OCI-LY1 (cell line): ENCODE data around the gene TPM1.

Source experiments
- H2AFZ ChIP-seq: fragments of 200-600 bp; sonication (generic), shearing (Covaris generic); 2 replicates; pipeline ENCODE4 v1.6.0; 2014; ENCODE audit warnings: antibody characterized with exemption, mild to moderate bottlenecking, low read length
- H3F3A ChIP-seq: fragments of 200-600 bp; sonication (generic), shearing (Covaris generic); 2 replicates; pipeline ENCODE4 v1.6.0; 2014; ENCODE audit warnings: mild to moderate bottlenecking, antibody characterized with exemption, low read length, moderate library complexity; ENCODE audit not compliant: insufficient read depth
- H3K27ac ChIP-seq: fragments of 200-600 bp; sonication (generic); 2 replicates; pipeline ENCODE4 v1.5.1; 2014; ENCODE audit warnings: low read length, mixed run types, mild to moderate bottlenecking, low read depth; ENCODE audit not compliant: poor library complexity, severe bottlenecking
- H3K27me3 ChIP-seq: fragments of 200-600 bp; sonication (generic); 2 replicates; pipeline ENCODE4 v1.6.0; 2014; ENCODE audit warnings: antibody characterized with exemption, mild to moderate bottlenecking, low read length, moderate library complexity; ENCODE audit not compliant: insufficient read depth
- H3K36me3 ChIP-seq: fragments of 200-600 bp; sonication (generic); 2 replicates; pipeline ENCODE4 v1.6.1; 2014; ENCODE audit warnings: mild to moderate bottlenecking, antibody characterized with exemption, low read length, moderate library complexity, mixed read lengths; ENCODE audit not compliant: insufficient read depth
- H3K4me1 ChIP-seq: fragments of 200-600 bp; sonication (generic); 2 replicates; pipeline ENCODE4 v1.5.1; 2014; ENCODE audit warnings: mild to moderate bottlenecking, low read length, moderate library complexity; ENCODE audit not compliant: insufficient read depth, severe bottlenecking
- H3K4me2 ChIP-seq: fragments of 200-600 bp; sonication (generic), shearing (Covaris generic); 2 replicates; pipeline ENCODE4 v1.6.1; 2014; ENCODE audit warnings: low read length
- H3K4me3 ChIP-seq: fragments of 200-600 bp; sonication (generic); 2 replicates; pipeline ENCODE4 v1.5.1; 2014; ENCODE audit warnings: low read length, low read depth, mild to moderate bottlenecking, mixed read lengths; ENCODE audit not compliant: poor library complexity, severe bottlenecking
- H3K79me2 ChIP-seq: fragments of 200-600 bp; shearing (Covaris generic); 2 replicates; pipeline ENCODE4 v1.6.1; 2016; ENCODE audit warnings: mixed run types, low read length, mixed read lengths; ENCODE audit not compliant: insufficient read depth
- H3K9ac ChIP-seq: fragments of 200-600 bp; sonication (generic), shearing (Covaris generic); 2 replicates; pipeline ENCODE4 v1.6.1; 2014; ENCODE audit warnings: mild to moderate bottlenecking, low read length, mixed read lengths
- H3K9me2 ChIP-seq: fragments of 200-600 bp; sonication (generic), shearing (Covaris generic); 2 replicates; pipeline ENCODE4 v1.6.1; 2014; ENCODE audit warnings: low read depth, mild to moderate bottlenecking, low read length, mixed read lengths
- H3K9me3 ChIP-seq: fragments of 200-600 bp; shearing (Covaris generic); 2 replicates; pipeline ENCODE4 v1.6.1; 2014; ENCODE audit warnings: low read length, mixed read lengths
- H4K20me1 ChIP-seq: fragments of 200-600 bp; sonication (generic), shearing (Covaris generic); 2 replicates; pipeline ENCODE4 v1.6.0; 2016; ENCODE audit warnings: mild to moderate bottlenecking, low read length; ENCODE audit not compliant: insufficient read depth
- EZH2 ChIP-seq: fragments of 200-600 bp; sonication (generic), shearing (Covaris generic); IDR thresholded peaks from 2 replicates; pipeline ENCODE4 v1.8.0; 2017; ENCODE audit warnings: borderline replicate concordance, mixed run types, mild to moderate bottlenecking, antibody characterized with exemption, low read length, moderate library complexity, mixed read lengths
- TF ChIP-seq, protein P1 (sequence below): fragments of 200-600 bp; sonication (generic), shearing (Covaris generic); IDR thresholded peaks from 2 replicates; pipeline ENCODE4 v1.5.1; 2017; ENCODE audit warnings: mild to moderate bottlenecking, antibody characterized with exemption, low read length, moderate library complexity, mixed read lengths

TPM1 gene

GRCh38 chr15:63013052-63013808, 29.3 kb upstream of the TPM1 start:
- no peaks in the 10 kb centered on the region for H3K9me3 ChIP-seq
- H4K20me1 ChIP-seq: no peaks in the 10 kb centered on the region
- TF ChIP-seq EZH2: no peak
- TF ChIP-seq, protein P1, sequence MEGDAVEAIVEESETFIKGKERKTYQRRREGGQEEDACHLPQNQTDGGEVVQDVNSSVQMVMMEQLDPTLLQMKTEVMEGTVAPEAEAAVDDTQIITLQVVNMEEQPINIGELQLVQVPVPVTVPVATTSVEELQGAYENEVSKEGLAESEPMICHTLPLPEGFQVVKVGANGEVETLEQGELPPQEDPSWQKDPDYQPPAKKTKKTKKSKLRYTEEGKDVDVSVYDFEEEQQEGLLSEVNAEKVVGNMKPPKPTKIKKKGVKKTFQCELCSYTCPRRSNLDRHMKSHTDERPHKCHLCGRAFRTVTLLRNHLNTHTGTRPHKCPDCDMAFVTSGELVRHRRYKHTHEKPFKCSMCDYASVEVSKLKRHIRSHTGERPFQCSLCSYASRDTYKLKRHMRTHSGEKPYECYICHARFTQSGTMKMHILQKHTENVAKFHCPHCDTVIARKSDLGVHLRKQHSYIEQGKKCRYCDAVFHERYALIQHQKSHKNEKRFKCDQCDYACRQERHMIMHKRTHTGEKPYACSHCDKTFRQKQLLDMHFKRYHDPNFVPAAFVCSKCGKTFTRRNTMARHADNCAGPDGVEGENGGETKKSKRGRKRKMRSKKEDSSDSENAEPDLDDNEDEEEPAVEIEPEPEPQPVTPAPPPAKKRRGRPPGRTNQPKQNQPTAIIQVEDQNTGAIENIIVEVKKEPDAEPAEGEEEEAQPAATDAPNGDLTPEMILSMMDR: no peak
- no peak overlapping the region for H3K4me3 ChIP-seq
- H3K79me2 ChIP-seq: no peaks in the 10 kb centered on the region
- H3K36me3 ChIP-seq: no peaks in the 10 kb centered on the region
- no peak overlapping the region for H2AFZ ChIP-seq
- H3K9me2 ChIP-seq: no peaks in the 10 kb centered on the region
- no peaks in the 10 kb centered on the region for H3K4me1 ChIP-seq
- H3K27ac ChIP-seq: no peak overlapping the region
- no peaks in the 10 kb centered on the region for H3F3A ChIP-seq
- no peak overlapping the region for H3K4me2 ChIP-seq
- no peak overlapping the region for H3K9ac ChIP-seq
- H3K27me3 ChIP-seq: peaks cover 10% of the 10 kb centered on the region

DNA sequence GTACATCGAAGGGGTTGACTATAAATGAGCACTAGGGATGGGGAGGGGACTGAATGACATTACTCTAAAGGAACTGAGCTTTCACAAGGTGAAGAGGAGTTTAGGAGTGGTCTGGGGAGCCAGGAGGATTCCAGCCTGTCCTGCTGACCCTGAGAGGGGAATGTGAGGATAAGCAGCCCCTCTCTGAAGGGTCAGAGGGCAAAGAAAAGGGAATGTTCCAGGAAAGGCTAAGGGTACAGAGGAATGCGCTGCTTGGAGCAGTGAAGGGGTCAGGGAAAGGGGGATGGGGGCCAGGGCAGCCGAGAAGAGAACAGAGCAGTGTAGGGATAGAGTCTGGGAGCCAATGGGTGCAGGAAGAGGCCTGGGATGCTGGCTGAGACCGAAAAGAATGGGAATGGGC, 28.0 kb upstream of the TPM1 start:
- Histone ChIP-seq H4K20me1 (no peaks in the 10 kb centered on the region), H3K9ac (no peak overlapping the region), H3F3A (no peaks in the 10 kb centered on the region), H3K27ac (no peak overlapping the region), H3K79me2 (no peaks in the 10 kb centered on the region), H3K9me2 (no peaks in the 10 kb centered on the region), H3K4me1 (no peaks in the 10 kb centered on the region), H3K27me3 (peaks cover 15% of the 10 kb centered on the region), H3K4me3 (no peak overlapping the region), H3K9me3 (no peaks in the 10 kb centered on the region), H2AFZ (no peak overlapping the region), H3K4me2 (no peak overlapping the region), H3K36me3 (no peaks in the 10 kb centered on the region)
- TF ChIP-seq EZH2: no peak
- TF ChIP-seq, protein P1: no peak

DNA sequence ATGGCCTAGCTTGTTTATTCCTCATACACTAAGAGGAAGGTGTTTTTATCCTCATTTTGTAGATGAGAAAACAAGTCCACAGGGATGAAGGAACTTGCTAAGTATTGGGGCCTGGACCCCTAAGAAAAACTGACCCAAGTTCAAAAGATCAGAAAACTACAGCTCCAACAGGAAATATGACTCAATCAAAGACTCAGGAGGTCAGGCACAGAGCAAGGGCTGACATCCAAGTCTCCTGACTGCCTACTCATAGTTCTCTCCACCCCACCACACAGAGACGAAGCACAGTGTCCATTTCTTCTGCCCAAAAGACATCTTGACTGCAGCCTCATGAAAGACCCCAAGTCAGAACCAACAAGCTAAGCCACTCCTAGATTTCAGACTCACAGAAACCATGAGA, 26.9 kb upstream of the TPM1 start:
- no peaks in the 10 kb centered on the region for H3F3A ChIP-seq
- no peak overlapping the region for H2AFZ ChIP-seq
- no peak overlapping the region for H3K4me3 ChIP-seq
- H3K4me1 ChIP-seq: no peaks in the 10 kb centered on the region
- no peak overlapping the region for H3K4me2 ChIP-seq
- no peaks in the 10 kb centered on the region for H3K36me3 ChIP-seq
- peaks cover 15% of the 10 kb centered on the region for H3K27me3 ChIP-seq
- TF ChIP-seq, protein P1: no peak
- no peak for TF ChIP-seq EZH2
- no peaks in the 10 kb centered on the region for H3K9me2 ChIP-seq
- no peaks in the 10 kb centered on the region for H4K20me1 ChIP-seq
- H3K9ac ChIP-seq: no peak overlapping the region
- no peak overlapping the region for H3K27ac ChIP-seq
- H3K79me2 ChIP-seq: no peaks in the 10 kb centered on the region
- no peaks in the 10 kb centered on the region for H3K9me3 ChIP-seq
